Measurements from ENCODE around the gene ZDHHC13.

Gene ZDHHC13

DNA sequence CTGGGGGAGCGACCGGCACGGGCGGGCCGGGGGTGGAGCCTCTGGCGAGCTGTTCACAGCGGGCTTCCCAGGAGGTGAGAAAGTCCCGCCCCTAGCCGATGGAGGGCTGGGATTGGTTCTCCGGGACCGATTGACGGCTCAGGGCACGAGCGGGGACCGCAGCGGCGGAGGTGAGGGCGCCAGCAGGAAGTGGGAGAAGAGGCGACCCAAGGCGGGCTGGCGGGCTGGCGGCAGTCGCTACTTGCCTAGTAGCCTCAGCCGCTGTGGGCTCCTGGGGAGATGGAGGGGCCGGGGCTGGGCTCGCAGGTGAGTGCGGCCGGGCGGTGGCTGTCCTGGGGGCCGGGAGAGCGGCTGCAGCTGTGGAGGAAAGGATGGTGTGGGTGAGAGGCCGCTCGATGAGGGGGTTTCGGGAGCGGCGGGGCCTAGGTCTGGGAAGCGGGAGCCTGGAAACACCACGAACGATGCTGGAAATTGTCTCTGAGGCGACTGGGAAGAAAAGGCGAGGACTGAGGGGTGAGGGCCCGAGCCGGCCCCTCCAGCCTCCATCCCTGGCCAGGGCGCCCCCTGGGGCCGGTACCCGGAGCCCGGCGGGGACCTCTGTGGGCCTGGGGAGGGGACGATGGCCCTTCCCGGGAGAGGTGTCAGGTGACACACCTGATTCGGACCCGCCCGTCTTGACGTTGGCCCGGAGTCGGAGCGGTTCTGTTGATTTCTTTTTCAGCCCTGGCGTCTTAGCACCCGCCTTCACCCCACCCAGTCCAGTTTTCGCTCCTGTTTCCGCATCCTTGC, at the start of gene ZDHHC13:
Gene ZDHHC13 (plus strand): TSS at position 198 of the 789 bp plus-strand sequence. CDS start 82 bp downstream, at position 280.
- Histone ChIP-seq H3K9me3 (ENCODE audit: insufficient read depth, low read depth, low read length) (no peaks in the 10 kb centered on the region), H3K27ac (ENCODE audit: low read length) (no peak within 1 kb of the TSS), H3K4me1 (ENCODE audit: insufficient read depth, low read length) (0 out of 2 replicates have a peak, but pooled peaks cover 9% of the 10 kb centered on the region), H3K9ac (ENCODE audit: low read depth, low read length) (peak within 1 kb of the TSS; percentile 81; the same call in 1 of the 2 replicates), H3K36me3 (ENCODE audit: insufficient read depth, low read depth, low read length) (peaks cover 14% of the 10 kb centered on the region), H3K27me3 (ENCODE audit: insufficient read depth, low read length) (no peaks in the 10 kb centered on the region), H3K4me3 (ENCODE audit: low read length) (peak within 1 kb of the TSS; percentile 92)

DNA sequence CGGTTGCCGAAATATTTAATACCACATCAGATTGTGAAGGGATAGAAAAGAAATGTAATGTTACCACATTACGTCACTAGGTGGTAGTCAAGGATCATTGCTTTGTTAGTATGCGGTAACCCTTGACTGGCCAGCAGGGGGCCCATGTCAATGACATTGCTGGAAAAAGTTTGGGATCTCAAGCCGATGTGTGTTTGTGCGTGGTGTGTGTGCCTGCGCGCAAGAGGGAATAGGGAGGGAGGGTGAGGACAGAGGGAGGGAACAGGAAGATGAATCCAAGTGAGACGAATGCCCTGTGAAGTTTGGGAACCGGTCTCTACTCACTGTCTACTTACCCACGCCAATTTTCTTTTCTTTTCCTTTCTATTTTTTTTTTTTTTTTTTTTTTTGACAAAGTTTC, 45.7 kb upstream of the ZDHHC13 start:
- no peaks in the 10 kb centered on the region; the same call in 1 of the 2 replicates for H3K27me3 ChIP-seq (ENCODE audit: insufficient read depth, low read length)
- H3K9ac ChIP-seq (ENCODE audit: low read depth, low read length) = no peak overlapping the region
- peaks cover 10% of the 10 kb centered on the region; the same call in 1 of the 2 replicates for H3K4me1 ChIP-seq (ENCODE audit: insufficient read depth, low read length)
- H3K36me3 ChIP-seq (ENCODE audit: insufficient read depth, low read depth, low read length) = no peaks in the 10 kb centered on the region
- H3K4me3 ChIP-seq (ENCODE audit: low read length) = no peak overlapping the region
- H3K9me3 ChIP-seq (ENCODE audit: insufficient read depth, low read depth, low read length) = no peaks in the 10 kb centered on the region
- no peak overlapping the region for H3K27ac ChIP-seq (ENCODE audit: low read length)

GRCh38 chr11:19072464-19072863, 44.5 kb upstream of the ZDHHC13 start:
- H3K27ac ChIP-seq (ENCODE audit: low read length) = no peak overlapping the region
- no peak overlapping the region for H3K9ac ChIP-seq (ENCODE audit: low read depth, low read length)
- H3K9me3 ChIP-seq (ENCODE audit: insufficient read depth, low read depth, low read length) = no peaks in the 10 kb centered on the region
- no peaks in the 10 kb centered on the region for H3K36me3 ChIP-seq (ENCODE audit: insufficient read depth, low read depth, low read length)
- no peak overlapping the region for H3K4me3 ChIP-seq (ENCODE audit: low read length)
- H3K27me3 ChIP-seq (ENCODE audit: insufficient read depth, low read length) = no peaks in the 10 kb centered on the region; the same call in 1 of the 2 replicates
- peaks cover 10% of the 10 kb centered on the region; the same call in 1 of the 2 replicates for H3K4me1 ChIP-seq (ENCODE audit: insufficient read depth, low read length)

- H3K36me3 ChIP-seq (ENCODE audit: insufficient read depth, low read depth, low read length) = no peaks in the 10 kb centered on the region
- no peaks in the 10 kb centered on the region for H3K9me3 ChIP-seq (ENCODE audit: insufficient read depth, low read depth, low read length)
- H3K4me1 ChIP-seq (ENCODE audit: insufficient read depth, low read length) = peaks cover 10% of the 10 kb centered on the region; the same call in 1 of the 2 replicates
- H3K27ac ChIP-seq (ENCODE audit: low read length) = peak overlapping the region; percentile 16
- no peaks in the 10 kb centered on the region; the same call in 1 of the 2 replicates for H3K27me3 ChIP-seq (ENCODE audit: insufficient read depth, low read length)
- H3K9ac ChIP-seq (ENCODE audit: low read depth, low read length) = peak overlapping the region; percentile 70; the same call in 1 of the 2 replicates
- peak overlapping the region; percentile 5; the same call in 1 of the 2 replicates for H3K4me3 ChIP-seq (ENCODE audit: low read length)
Observed at GRCh38 chr11:19073454-19074415, 43.2 kb upstream of the ZDHHC13 start.

DNA sequence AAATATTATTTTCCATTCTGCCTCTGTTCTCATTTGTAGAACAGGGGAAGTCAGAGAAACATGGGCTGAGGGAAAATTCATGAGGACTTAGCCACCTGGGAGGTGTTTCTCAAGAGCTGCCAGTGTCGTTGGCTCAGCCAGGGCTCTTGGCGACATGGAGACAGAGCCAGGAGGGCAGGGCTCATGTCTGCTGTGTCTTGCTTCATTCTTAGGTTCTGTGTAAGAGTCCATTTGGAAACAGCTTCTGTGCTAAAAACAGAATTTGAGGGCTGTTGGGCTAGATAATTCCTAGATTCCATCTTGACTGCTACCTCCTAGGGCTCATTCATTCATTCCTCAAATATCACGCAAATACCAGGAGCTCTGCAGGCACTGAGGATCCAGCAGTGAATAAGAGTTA, 41.3 kb upstream of the ZDHHC13 start:
- Histone ChIP-seq H3K27me3 (ENCODE audit: insufficient read depth, low read length) (no peaks in the 10 kb centered on the region; the same call in 1 of the 2 replicates), H3K9ac (ENCODE audit: low read depth, low read length) (no peak overlapping the region), H3K27ac (ENCODE audit: low read length) (no peak overlapping the region), H3K9me3 (ENCODE audit: insufficient read depth, low read depth, low read length) (no peaks in the 10 kb centered on the region), H3K4me1 (ENCODE audit: insufficient read depth, low read length) (peaks cover 10% of the 10 kb centered on the region; the same call in 1 of the 2 replicates), H3K4me3 (ENCODE audit: low read length) (no peak overlapping the region), H3K36me3 (ENCODE audit: insufficient read depth, low read depth, low read length) (no peaks in the 10 kb centered on the region)

- H3K27me3 ChIP-seq (ENCODE audit: insufficient read depth, low read length) = no peaks in the 10 kb centered on the region; the same call in 1 of the 2 replicates
- H3K9me3 ChIP-seq (ENCODE audit: insufficient read depth, low read depth, low read length) = no peaks in the 10 kb centered on the region
- H3K27ac ChIP-seq (ENCODE audit: low read length) = no peak overlapping the region
- peaks cover 10% of the 10 kb centered on the region; the same call in 1 of the 2 replicates for H3K4me1 ChIP-seq (ENCODE audit: insufficient read depth, low read length)
- no peak overlapping the region for H3K9ac ChIP-seq (ENCODE audit: low read depth, low read length)
- no peak overlapping the region for H3K4me3 ChIP-seq (ENCODE audit: low read length)
- H3K36me3 ChIP-seq (ENCODE audit: insufficient read depth, low read depth, low read length) = no peaks in the 10 kb centered on the region
Observed at GRCh38 chr11:19076744-19077589, 40.0 kb upstream of the ZDHHC13 start.

- Histone ChIP-seq H3K36me3 (ENCODE audit: insufficient read depth, low read depth, low read length) (no peaks in the 10 kb centered on the region), H3K4me3 (ENCODE audit: low read length) (no peak overlapping the region), H3K9ac (ENCODE audit: low read depth, low read length) (no peak overlapping the region), H3K4me1 (ENCODE audit: insufficient read depth, low read length) (peaks cover 10% of the 10 kb centered on the region; the same call in 1 of the 2 replicates), H3K9me3 (ENCODE audit: insufficient read depth, low read depth, low read length) (no peaks in the 10 kb centered on the region), H3K27me3 (ENCODE audit: insufficient read depth, low read length) (no peaks in the 10 kb centered on the region; the same call in 1 of the 2 replicates), H3K27ac (ENCODE audit: low read length) (no peak overlapping the region)
Observed at GRCh38 chr11:19077965-19078364, 39.0 kb upstream of the ZDHHC13 start.

- H3K36me3 ChIP-seq (ENCODE audit: insufficient read depth, low read depth, low read length) = no peaks in the 10 kb centered on the region
- H3K4me1 ChIP-seq (ENCODE audit: insufficient read depth, low read length) = no peaks in the 10 kb centered on the region
- H3K27me3 ChIP-seq (ENCODE audit: insufficient read depth, low read length) = no peaks in the 10 kb centered on the region
- H3K9me3 ChIP-seq (ENCODE audit: insufficient read depth, low read depth, low read length) = no peaks in the 10 kb centered on the region
- H3K9ac ChIP-seq (ENCODE audit: low read depth, low read length) = no peak overlapping the region
- no peak overlapping the region for H3K27ac ChIP-seq (ENCODE audit: low read length)
- H3K4me3 ChIP-seq (ENCODE audit: low read length) = no peak overlapping the region
Observed at GRCh38 chr11:19079643-19080440, 37.1 kb upstream of the ZDHHC13 start.

- no peaks in the 10 kb centered on the region for H3K27me3 ChIP-seq (ENCODE audit: insufficient read depth, low read length)
- H3K9ac ChIP-seq (ENCODE audit: low read depth, low read length) = no peak overlapping the region
- no peak overlapping the region for H3K4me3 ChIP-seq (ENCODE audit: low read length)
- H3K9me3 ChIP-seq (ENCODE audit: insufficient read depth, low read depth, low read length) = no peaks in the 10 kb centered on the region
- H3K27ac ChIP-seq (ENCODE audit: low read length) = no peak overlapping the region
- H3K36me3 ChIP-seq (ENCODE audit: insufficient read depth, low read depth, low read length) = no peaks in the 10 kb centered on the region
- no peaks in the 10 kb centered on the region for H3K4me1 ChIP-seq (ENCODE audit: insufficient read depth, low read length)
Observed at GRCh38 chr11:19080579-19080993, 36.4 kb upstream of the ZDHHC13 start.

DNA sequence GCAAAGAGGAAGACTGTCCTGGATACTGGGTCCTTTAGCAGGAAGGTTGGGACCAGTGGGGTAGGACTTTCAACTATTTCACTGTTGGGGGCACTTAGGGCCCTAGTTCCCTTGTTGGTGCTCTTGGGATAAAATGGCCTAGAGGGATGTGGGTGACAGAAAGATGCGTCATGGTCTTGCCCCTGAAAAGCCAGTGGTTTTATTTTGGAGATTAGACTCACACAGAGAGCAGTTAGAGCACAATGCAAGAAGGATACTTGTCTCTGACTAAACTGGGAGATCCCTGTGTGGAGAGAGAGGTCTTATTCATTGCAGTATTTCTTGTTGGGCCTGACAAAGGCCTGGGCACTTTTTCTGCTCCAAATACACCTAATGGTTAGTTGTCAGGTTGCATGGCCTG, 33.8 kb upstream of the ZDHHC13 start:
- H3K4me3 ChIP-seq (ENCODE audit: low read length) = no peak overlapping the region
- no peaks in the 10 kb centered on the region for H3K9me3 ChIP-seq (ENCODE audit: insufficient read depth, low read depth, low read length)
- H3K4me1 ChIP-seq (ENCODE audit: insufficient read depth, low read length) = no peaks in the 10 kb centered on the region
- no peak overlapping the region for H3K9ac ChIP-seq (ENCODE audit: low read depth, low read length)
- no peaks in the 10 kb centered on the region for H3K27me3 ChIP-seq (ENCODE audit: insufficient read depth, low read length)
- H3K27ac ChIP-seq (ENCODE audit: low read length) = no peak overlapping the region
- no peaks in the 10 kb centered on the region for H3K36me3 ChIP-seq (ENCODE audit: insufficient read depth, low read depth, low read length)

Data from iPS-20b (cell line).